EL (cell line): ENCODE results near the gene SPAG17.
A peak's percentile ranks its signal among the peaks of the same experiment; 100 is the strongest.

Experiments
- DNase-seq: peaks from one replicate; pipeline ENCODE4 v3.0.0-alpha.2; 2016

SPAG17 gene

GRCh38 chr1:118159569-118159968 is 25.5 kb downstream of the SPAG17 start:
- peak; percentile 6 for DNase-seq

DNA sequence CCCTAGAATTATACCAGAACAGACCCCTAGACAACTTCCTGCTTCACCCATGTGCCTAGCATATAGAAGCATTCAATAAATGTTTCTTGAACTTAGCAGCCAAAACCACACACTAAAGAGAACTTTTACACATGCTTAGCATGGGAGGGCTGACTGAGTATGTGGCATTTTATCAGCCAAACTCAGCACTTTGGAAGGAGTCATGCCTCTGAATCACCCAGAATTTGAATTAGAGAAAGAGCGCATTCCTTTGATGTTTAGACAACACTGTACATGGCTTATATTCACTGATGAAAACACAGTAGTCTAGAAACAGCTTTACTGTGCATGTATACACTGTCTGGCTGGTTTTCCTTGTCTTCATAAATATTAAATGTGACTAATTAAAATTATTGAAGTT is 26.1 kb downstream of the SPAG17 start:
- DNase-seq, result peak; percentile 82

DNA sequence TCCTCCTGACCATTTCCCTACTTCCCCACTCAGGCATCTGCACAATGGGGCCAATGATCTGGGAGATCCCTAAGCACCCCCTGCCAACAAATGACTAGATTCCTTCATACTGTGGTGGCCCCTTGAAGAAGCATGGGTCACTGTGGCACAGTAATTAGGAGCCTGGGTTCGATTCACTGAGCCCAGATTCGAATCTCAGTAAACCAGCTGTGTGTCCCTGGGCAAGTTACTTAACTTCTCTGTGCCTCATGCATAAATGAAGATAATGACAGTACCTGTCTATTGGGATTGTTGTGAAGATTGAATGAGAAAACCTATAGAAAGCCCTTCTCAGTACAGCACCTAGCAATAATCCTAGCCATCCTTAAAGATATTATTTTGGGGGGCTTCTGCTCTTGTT is 27.5 kb downstream of the SPAG17 start:
- DNase-seq, result no peak

DNA sequence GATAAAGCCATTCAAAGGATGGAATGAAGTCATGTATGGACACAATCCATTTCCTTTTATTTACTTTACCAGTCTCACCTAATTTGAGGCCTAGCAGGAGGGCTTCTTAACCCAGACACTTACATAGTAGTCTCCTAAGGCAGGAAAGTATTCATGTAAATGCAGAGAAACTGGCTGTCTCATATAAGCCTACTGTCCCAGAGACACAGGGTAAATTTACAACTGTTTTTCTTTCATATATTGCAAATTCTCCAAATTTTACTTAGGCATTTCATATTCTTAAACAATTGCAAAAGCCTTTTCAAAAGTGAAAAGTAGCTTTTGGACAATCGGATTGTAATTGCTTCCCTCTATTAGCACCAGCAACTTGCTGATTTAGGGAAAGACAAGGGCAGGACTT is 29.9 kb downstream of the SPAG17 start:
- no peak for DNase-seq

GRCh38 chr1:118154220-118154619 is 30.8 kb downstream of the SPAG17 start:
- no peak for DNase-seq

GRCh38 chr1:118151312-118151937 is 33.6 kb downstream of the SPAG17 start:
- DNase-seq, result peak; percentile 60

DNA sequence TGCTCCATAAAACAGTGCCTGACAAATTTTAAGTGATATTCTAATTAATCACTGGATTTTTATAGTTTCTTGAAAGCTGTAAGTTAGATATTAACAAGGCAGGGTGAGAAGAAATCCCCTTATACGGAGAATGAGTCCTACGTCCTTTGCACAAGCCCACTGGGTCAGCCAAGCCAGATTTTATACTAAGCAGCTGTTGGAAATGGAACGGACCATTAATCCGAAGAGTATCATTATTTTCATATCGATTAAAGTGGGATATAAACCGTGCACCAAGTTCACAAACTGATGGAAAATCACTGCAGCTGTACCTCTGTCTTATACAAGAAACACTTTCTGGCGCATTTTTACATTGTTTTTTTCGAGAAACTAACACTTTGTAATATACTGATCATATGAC is 35.2 kb downstream of the SPAG17 start:
- DNase-seq, result no peak

DNA sequence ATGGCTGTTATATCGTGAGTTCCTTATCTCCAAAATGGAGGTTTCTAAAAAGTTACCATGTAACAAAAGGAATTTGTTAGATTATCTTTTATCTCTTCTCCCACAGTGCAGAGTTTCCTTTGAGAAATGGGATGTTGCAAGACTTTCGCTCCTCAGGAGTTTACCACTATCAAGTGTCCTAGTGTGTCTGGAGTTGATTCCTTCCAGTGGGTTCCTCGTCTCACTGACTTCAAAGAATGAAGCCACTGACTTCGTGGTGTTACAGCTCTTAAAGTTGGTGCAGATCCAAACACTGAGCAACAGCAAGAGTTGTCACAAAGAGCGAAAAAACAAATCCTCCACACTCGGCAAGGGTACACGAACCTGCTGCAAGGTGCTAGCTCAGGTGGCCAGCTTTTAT is 37.0 kb downstream of the SPAG17 start:
- peak; percentile 43 for DNase-seq

DNA sequence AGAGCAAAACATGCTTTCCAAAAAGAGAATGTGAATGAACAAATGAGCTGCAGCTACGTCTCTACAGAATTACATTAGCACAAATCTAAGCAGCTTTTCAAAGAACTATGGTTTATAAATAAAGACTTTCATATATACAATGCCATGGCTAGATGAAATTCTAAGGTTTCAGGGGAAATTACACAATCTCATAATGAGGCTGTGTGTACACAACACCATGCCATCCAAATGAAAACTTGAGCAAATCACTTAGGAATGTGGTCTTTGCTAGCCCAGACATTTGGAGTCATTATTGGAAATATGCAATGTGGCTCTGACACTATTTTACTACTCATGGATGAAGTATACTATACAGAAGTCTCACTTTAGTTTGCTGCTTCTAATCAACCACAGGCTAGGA is 37.5 kb downstream of the SPAG17 start:
- DNase-seq, result peak; percentile 86

DNA sequence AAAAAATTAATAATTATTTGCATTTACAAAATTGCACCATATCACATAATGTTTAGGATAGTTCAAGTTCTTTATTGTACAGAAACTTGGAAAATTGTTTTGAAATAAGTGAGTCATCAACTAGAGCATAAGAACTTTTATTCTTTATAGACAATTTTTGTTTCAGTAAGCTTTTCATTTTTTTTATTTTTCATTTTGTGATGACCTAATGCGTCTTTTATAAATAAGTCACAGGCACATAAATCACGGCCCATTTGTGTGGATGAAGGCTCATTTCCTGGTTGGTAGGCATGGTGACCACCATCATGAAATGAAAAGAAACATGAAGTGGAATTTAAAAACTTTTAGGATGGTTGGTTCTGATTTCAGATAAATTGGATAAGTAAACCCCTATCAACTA is 39.3 kb downstream of the SPAG17 start:
- DNase-seq, result peak; percentile 7

- DNase-seq, result peak; percentile 10
These were observed 40.3 kb downstream of the SPAG17 start for GRCh38 chr1:118144684-118145083.

DNA sequence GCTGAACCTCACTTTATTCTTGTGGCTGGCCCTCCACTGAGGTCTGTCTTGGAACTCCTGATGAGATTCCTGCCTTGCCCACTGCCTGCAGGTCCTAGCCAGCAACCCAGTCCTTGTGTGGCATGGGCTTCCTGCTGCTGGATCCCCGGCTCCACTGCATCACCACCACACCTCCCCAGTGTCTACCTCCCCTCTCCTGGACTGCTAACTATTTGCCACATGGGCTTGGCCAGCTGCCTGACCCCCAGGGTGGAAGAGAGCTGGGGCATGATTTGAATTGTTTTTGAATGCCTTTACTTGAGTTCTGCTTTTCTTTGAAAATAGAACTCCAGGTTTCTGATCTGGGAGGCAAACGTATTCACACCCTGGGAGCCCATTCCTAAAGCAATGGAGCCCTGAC is 41.2 kb downstream of the SPAG17 start:
- peak; percentile 44 for DNase-seq

- no peak for DNase-seq
These were observed 41.9 kb downstream of the SPAG17 start for GRCh38 chr1:118143121-118143520.

GRCh38 chr1:118142546-118142945 is 42.5 kb downstream of the SPAG17 start:
- no peak for DNase-seq

GRCh38 chr1:118137900-118138299 is 47.1 kb downstream of the SPAG17 start:
- DNase-seq, result no peak

DNA sequence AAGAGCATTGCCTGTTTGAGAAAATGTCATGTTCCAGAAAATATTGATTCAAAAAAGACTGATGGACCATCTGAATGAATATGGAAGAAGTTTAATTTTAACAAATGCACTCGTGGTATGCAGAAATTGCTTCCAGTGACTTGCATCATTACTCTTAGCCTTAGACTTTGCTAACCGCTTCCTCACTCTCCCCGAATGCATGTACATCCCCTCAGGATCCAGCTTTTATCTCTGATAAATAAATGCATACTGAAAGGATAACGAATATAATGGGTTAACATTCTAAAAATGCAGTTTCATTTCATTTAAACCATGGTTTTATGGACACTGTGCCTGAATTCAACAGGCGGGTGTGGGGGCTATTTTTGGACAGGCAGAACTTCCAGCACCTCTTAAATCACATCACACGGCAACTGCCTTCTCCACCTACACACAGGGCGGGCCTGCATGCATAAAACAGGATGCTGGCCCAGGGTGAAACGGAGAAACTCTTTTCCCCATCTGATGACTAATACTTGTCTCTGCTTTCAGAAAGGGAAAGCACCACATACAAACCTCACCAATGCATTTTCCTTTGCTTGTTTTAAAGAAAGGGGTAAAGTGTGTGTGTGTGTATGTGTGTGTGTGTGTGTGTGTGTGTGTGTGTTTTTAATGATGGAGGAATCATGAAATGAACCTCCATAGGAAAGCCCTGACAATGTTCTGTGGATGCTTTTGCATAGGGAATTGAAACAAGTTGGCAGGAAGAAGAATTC is 48.7 kb downstream of the SPAG17 start:
- peak; percentile 83 for DNase-seq

- DNase-seq, result no peak
These were observed 53.0 kb downstream of the SPAG17 start for GRCh38 chr1:118132000-118132399.

DNA sequence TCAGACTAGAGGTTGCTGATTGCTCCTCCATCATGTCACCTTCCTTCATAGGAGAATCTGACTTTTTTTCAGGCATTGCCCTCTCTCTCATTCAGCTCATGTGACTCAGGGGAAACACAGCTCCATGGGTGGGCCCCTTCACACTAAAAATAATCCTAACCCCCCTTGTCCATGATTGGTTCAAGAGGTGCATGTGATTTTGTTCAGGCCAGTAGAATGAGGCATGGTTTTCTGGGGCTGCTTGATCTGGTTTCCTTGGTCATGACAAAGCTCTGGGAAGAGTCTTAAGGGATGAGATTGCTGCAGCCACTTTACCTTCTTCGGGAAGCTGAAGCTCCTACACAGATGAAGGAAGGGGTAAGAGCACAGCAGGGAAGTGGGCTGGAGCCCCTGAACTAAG is 56.3 kb downstream of the SPAG17 start:
- DNase-seq, result no peak

- DNase-seq, result no peak
These were observed 61.0 kb downstream of the SPAG17 start for GRCh38 chr1:118124064-118124463.

DNA sequence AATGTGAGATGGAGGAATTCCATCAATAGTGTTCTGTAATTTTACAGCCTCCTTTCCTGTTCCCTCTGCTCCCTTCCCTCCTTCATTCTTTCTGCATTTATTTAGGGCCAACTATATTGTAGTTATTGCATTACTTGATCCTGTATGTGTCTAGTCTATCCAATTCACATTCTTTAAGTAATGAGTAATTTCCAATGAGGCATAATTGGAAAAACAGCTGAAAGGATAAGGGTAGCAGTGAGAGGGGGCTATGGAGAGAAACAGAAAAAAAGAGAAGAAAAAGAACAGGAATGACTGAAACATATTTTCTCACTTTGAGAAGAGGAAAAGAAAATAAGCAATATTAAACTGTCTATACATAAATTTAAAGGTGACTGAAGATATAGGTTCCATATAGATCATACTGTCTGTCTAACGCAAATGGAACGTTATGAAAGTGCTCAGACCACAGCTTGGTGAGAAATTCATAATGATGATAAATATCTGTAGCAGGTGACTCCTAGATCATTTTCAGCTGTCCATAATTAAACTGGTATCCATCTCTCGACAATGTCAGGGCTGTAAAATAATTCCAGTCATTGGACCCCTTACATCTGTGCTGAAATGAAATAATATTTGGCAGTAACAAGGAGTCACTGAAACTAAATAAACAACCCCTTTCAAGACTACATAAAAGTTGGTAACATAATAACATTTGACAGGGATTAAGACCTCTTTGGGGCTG is 61.8 kb downstream of the SPAG17 start:
- DNase-seq, result no peak

DNA sequence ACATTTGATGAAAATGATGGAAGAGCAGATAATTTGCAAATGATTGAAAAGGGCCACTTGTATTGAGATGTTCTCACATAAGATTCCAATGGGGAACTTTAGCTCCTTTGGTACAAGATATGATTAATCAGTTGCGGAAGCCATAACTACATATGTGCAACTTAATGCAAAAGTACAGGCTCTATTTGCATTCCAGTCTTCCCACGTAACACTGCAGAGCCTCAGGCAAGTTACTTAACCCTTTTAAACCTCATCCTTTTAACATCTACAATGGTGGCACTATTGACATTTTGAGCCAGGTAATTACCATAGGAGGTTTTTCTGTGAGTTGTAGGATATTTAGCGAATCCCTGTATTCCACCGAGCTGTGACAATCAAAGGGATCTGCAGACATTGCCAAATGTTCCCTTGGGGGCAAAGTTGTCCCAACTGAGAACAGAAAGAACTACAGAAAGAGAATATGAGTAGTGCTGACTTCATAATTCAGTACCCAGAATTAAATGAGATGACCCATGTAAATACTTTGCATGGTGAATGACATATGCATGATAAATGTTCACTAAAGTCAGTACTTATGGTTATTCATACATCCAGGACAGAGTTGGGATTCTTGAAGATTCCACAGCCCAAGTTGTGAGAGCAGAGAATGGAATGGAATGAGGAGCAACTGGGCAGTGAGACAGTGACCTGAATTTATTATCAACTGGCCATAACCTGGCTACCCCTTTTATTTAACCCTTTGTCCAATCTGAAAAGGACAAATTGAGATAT is 62.6 kb downstream of the SPAG17 start:
- DNase-seq, result peak; percentile 86

GRCh38 chr1:118118873-118119463 is 66.1 kb downstream of the SPAG17 start:
- no peak for DNase-seq

GRCh38 chr1:118118469-118118868 is 66.6 kb downstream of the SPAG17 start:
- no peak for DNase-seq
